K562 (cell line): ENCODE data around the gene GLT8D2. TPM values are rescaled to one million over a fixed set of nuclear protein-coding genes. Genes with fewer than 3 reads are reported as not detected.
A peak's percentile ranks its signal among the peaks of the same experiment; 100 is the strongest.

Experiments used
- ARID1B ChIP-seq: fragments of 450-650 bp; IDR thresholded peaks from 2 replicates; pipeline ENCODE4 v1.6.1; 2016; ENCODE audit warnings: antibody characterized with exemption, mild to moderate bottlenecking, inconsistent platforms
- ATF3 ChIP-seq, 2 experiments: fragments of 450-650 bp in 1 of 2; sonication (generic) in 1 of 2; formaldehyde crosslinking in 1 of 2; IDR thresholded peaks in 1 of 2; conservative IDR thresholded peaks in 1 of 2; 2 replicates each; pipeline versions ENCODE4 v1.6.1 to v1.8.1; 2016 to 2023; ENCODE audit warnings: mild to moderate bottlenecking in 2 of 2, moderate library complexity in 2 of 2, inconsistent platforms in 1 of 2, missing genetic modification reagents in 1 of 2
- ATF7 ChIP-seq: fragments of 450-650 bp; IDR thresholded peaks from 2 replicates; pipeline ENCODE4 v1.7.1; 2014; ENCODE audit warnings: mild to moderate bottlenecking, moderate library complexity
- CBFA2T3 ChIP-seq: fragments of 450-650 bp; IDR thresholded peaks from 2 replicates; pipeline ENCODE4 v1.6.1; 2017
- CHD4 ChIP-seq: fragments of 200-600 bp; sonication (generic); IDR thresholded peaks from 3 replicates; pipeline ENCODE4 v1.6.1; 2012; ENCODE audit warnings: low read depth, mild to moderate bottlenecking, mixed read lengths, low read length, inconsistent platforms; ENCODE audit not compliant: insufficient read depth, insufficient replicate concordance, poor library complexity, severe bottlenecking
- CREBBP ChIP-seq: IDR thresholded peaks from one replicate; pipeline ENCODE4 v1.6.1; 2012; ENCODE audit warnings: low read depth, mild to moderate bottlenecking, control low read depth, inconsistent platforms, low read length
- MCM3 ChIP-seq: fragments of 450-650 bp; IDR thresholded peaks from 2 replicates; pipeline ENCODE4 v1.6.1; 2016
- SMARCE1 ChIP-seq: fragments of 450-650 bp; IDR thresholded peaks from 2 replicates; pipeline ENCODE4 v1.7.1; 2016; ENCODE audit warnings: mild to moderate bottlenecking
- TAL1 ChIP-seq: fragments of 450-650 bp; IDR thresholded peaks from 2 replicates; pipeline ENCODE4 v1.6.1; 2016; ENCODE audit warnings: mild to moderate bottlenecking
- ZMIZ1 ChIP-seq, 2 experiments: fragments of 150-350 bp in 1 of 2; IDR thresholded peaks; 2 replicates each; pipeline ENCODE4 v1.6.1; 2012 to 2016; ENCODE audit warnings: low read depth in 2 of 2, low read length in 2 of 2, mild to moderate bottlenecking in 1 of 2, moderate library complexity in 1 of 2
- polyA plus RNA-seq, 8 experiments: library from polyadenylated mRNA; depleted of rRNA in 4 of 8; stranded (reverse) in 5 of 8; unstranded in 3 of 8; fragments of >200 nt; fragmentation: Nextera tagmentation in 2 of 8; fragmentation: Illumina TruSeq in 1 of 8; extraction: Ambion mirVana in 2 of 8; extraction: Trizol in 1 of 8; gene quantifications; 2 replicates each; pipeline versions ENCODE4 v1.2.1 to v1.2.3, GENCODE V29; 2011 to 2014; ENCODE audit warnings: inconsistent platforms in 1 of 8, missing spikeins in 1 of 8
- total RNA-seq, 7 experiments: library from RNA; depleted of rRNA in 6 of 7; stranded (reverse); fragments of >200 nt in 6 of 7; fragmentation: Illumina TruSeq in 2 of 7; extraction: Trizol in 2 of 7; gene quantifications; 2 replicates each; pipeline versions ENCODE4 v1.2.1 to v1.2.3, GENCODE V29; 2011 to 2021; ENCODE audit warnings: low replicate concordance in 1 of 7
- TF ChIP-seq, protein P1 (sequence below): fragments of 450-650 bp; IDR thresholded peaks from 2 replicates; pipeline ENCODE4 v1.6.1; 2016; ENCODE audit warnings: mild to moderate bottlenecking, moderate library complexity

The GLT8D2 gene
- total and polyA plus RNA-seq, 9 of the 15 experiments (the other 6 are each of a cell fraction or from before 2014, with no cell fraction given): 0.18 to 0.27 (median 0.18) TPM; not detected in 6

GRCh38 chr12:103960616-103961227, 89.3 kb downstream of the GLT8D2 start (continued):
- TF ChIP-seq CHD4 (no peak), SMARCE1 (peak; percentile 41), ATF3 (IDR thresholded peaks at IDR 0.05) (peak; percentile 88), ATF3 (CRISPR knock-in tag; conservative IDR thresholded peaks at IDR 0.05) (no peak), CBFA2T3 (peak; percentile 75), ZMIZ1 (IDR thresholded peaks at IDR 0.05; ENCODE audit: low read depth in 2 of 2, low read length in 2 of 2) (0 out of 4 replicates have a peak, but pooled peaks of 1 of the 2 experiments have one; percentile 29), MCM3 (no peak), ARID1B (peak; percentile 76), ATF7 (peak; percentile 92), CREBBP (no peak), TAL1 (peak; percentile 64)
- TF ChIP-seq, protein P1, sequence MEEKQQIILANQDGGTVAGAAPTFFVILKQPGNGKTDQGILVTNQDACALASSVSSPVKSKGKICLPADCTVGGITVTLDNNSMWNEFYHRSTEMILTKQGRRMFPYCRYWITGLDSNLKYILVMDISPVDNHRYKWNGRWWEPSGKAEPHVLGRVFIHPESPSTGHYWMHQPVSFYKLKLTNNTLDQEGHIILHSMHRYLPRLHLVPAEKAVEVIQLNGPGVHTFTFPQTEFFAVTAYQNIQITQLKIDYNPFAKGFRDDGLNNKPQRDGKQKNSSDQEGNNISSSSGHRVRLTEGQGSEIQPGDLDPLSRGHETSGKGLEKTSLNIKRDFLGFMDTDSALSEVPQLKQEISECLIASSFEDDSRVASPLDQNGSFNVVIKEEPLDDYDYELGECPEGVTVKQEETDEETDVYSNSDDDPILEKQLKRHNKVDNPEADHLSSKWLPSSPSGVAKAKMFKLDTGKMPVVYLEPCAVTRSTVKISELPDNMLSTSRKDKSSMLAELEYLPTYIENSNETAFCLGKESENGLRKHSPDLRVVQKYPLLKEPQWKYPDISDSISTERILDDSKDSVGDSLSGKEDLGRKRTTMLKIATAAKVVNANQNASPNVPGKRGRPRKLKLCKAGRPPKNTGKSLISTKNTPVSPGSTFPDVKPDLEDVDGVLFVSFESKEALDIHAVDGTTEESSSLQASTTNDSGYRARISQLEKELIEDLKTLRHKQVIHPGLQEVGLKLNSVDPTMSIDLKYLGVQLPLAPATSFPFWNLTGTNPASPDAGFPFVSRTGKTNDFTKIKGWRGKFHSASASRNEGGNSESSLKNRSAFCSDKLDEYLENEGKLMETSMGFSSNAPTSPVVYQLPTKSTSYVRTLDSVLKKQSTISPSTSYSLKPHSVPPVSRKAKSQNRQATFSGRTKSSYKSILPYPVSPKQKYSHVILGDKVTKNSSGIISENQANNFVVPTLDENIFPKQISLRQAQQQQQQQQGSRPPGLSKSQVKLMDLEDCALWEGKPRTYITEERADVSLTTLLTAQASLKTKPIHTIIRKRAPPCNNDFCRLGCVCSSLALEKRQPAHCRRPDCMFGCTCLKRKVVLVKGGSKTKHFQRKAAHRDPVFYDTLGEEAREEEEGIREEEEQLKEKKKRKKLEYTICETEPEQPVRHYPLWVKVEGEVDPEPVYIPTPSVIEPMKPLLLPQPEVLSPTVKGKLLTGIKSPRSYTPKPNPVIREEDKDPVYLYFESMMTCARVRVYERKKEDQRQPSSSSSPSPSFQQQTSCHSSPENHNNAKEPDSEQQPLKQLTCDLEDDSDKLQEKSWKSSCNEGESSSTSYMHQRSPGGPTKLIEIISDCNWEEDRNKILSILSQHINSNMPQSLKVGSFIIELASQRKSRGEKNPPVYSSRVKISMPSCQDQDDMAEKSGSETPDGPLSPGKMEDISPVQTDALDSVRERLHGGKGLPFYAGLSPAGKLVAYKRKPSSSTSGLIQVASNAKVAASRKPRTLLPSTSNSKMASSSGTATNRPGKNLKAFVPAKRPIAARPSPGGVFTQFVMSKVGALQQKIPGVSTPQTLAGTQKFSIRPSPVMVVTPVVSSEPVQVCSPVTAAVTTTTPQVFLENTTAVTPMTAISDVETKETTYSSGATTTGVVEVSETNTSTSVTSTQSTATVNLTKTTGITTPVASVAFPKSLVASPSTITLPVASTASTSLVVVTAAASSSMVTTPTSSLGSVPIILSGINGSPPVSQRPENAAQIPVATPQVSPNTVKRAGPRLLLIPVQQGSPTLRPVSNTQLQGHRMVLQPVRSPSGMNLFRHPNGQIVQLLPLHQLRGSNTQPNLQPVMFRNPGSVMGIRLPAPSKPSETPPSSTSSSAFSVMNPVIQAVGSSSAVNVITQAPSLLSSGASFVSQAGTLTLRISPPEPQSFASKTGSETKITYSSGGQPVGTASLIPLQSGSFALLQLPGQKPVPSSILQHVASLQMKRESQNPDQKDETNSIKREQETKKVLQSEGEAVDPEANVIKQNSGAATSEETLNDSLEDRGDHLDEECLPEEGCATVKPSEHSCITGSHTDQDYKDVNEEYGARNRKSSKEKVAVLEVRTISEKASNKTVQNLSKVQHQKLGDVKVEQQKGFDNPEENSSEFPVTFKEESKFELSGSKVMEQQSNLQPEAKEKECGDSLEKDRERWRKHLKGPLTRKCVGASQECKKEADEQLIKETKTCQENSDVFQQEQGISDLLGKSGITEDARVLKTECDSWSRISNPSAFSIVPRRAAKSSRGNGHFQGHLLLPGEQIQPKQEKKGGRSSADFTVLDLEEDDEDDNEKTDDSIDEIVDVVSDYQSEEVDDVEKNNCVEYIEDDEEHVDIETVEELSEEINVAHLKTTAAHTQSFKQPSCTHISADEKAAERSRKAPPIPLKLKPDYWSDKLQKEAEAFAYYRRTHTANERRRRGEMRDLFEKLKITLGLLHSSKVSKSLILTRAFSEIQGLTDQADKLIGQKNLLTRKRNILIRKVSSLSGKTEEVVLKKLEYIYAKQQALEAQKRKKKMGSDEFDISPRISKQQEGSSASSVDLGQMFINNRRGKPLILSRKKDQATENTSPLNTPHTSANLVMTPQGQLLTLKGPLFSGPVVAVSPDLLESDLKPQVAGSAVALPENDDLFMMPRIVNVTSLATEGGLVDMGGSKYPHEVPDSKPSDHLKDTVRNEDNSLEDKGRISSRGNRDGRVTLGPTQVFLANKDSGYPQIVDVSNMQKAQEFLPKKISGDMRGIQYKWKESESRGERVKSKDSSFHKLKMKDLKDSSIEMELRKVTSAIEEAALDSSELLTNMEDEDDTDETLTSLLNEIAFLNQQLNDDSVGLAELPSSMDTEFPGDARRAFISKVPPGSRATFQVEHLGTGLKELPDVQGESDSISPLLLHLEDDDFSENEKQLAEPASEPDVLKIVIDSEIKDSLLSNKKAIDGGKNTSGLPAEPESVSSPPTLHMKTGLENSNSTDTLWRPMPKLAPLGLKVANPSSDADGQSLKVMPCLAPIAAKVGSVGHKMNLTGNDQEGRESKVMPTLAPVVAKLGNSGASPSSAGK: peak; percentile 36; the same call in 1 of the 2 replicates
